ENCODE results near the gene CEP44. TPM values are rescaled to one million over a fixed set of nuclear protein-coding genes. Genes with fewer than 3 reads are reported as not detected.

CEP44 gene, protein sequence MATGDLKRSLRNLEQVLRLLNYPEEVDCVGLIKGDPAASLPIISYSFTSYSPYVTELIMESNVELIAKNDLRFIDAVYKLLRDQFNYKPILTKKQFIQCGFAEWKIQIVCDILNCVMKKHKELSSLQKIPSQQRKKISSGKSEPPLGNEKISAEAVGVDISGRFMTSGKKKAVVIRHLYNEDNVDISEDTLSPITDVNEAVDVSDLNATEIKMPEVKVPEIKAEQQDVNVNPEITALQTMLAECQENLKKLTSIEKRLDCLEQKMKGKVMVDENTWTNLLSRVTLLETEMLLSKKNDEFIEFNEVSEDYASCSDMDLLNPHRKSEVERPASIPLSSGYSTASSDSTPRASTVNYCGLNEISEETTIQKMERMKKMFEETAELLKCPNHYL
- total RNA-seq = 10 to 100 TPM; 25.1 to 26.9 TPM

DNA sequence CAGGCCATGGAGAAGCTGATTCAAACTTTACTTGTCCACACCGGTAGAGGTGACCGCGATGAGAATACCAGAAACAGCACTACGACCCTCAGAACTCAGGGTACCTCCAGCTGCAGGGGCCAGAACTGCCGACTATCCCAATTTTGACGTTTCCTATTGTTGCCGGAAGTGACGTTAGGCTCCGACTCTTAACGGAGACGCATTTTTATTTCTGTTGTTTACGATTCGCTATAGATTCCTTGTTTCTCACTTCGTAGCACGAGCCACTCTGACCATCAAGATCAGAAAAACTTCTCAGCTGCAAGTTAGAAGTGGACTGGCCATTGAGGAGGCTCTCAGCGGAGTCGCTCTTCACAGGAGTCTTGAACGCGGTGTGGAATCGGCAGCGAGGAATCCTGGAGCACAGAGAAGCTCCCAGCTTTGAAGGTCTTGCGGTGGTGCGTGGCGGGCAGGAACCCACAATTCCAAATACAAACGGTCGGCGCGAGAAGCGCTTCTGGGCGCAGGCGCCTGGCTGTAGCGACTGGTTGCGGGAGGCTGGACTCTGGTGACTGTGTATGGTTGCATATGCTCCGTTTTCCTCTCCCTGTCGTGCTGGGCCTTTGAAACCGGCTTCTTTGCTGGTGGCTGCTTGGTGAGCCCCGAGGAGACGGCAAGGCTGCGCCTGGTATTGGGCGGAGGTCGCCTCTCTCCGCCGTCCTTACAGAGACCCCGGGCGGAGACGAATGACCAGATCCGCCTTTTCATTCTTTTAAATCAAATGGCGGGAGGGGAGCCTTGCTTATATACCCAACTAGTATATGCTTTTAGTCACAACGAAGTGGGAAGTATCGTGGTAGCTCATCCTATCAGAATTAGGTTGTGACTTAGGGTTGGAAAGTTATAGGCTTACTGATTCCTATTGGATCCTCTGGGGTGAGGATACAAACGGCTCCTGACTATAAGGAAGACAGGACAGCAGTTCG lies at the start of gene CEP44, which contains the start of gene FBXO8:
Gene CEP44 (plus strand): TSS at position 405 of the 965 bp plus-strand sequence. CDS start 15,211 bp downstream, outside the sequence.
Gene FBXO8 (minus strand): TSS at position 161 of the 965 bp plus-strand sequence. CDS start 20,575 bp downstream, outside the sequence.
- no peaks in the 10 kb centered on the region for H3K27me3 Mint-ChIP-seq
- H3K27ac Mint-ChIP-seq = peak within 1 kb of the TSS; percentile 99
- POLR2A ChIA-PET = interaction anchor here (0.6 to 2.5 kb wide), 17 partner anchors 9 to 951 kb away, joined by 3 to 10 read pairs (median 5); partner anchors contain the start of genes HMGB2 and HPGD
- DNase-seq = peak; percentile 69
- peaks cover 44% of the 10 kb centered on the region for H3K36me3 Mint-ChIP-seq (ENCODE audit: low read depth)
- peaks cover 68% of the 10 kb centered on the region for H3K4me1 Mint-ChIP-seq
- H3K4me3 Mint-ChIP-seq = peak within 1 kb of the TSS; percentile 100
- no peaks in the 10 kb centered on the region for H3K9me3 Mint-ChIP-seq
- CTCF ChIA-PET = interaction anchor here (0.9 to 1.6 kb wide), 3 partner anchors 9 to 914 kb away, joined by 3 to 4 read pairs (median 3); no protein-coding TSS in a partner anchor

DNA sequence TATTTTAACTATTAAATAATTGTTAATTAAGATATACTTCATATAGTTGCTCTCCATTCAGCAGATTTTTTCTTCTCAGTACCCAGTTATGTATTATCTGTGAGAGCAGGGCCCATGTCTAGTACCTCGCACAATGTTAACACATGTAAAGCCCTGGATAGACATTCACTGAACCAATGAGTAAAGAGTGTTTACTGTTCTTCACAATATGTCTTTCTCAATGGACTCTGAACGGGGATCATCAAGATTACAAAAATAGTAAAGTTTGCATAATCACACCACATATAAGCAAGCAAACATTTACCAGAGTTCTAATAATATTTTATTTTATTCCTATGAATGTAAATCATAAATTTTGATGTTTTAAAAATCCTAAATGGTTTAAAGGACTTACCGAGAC lies 47.4 kb upstream of the CEP44 start:
- no peak for DNase-seq
- Mint-ChIP-seq H3K27me3 (no peaks in the 10 kb centered on the region), H3K36me3 (ENCODE audit: low read depth) (peaks cover 7% of the 10 kb centered on the region), H3K9me3 (no peaks in the 10 kb centered on the region), H3K27ac (no peak overlapping the region), H3K4me3 (no peak overlapping the region), H3K4me1 (peaks cover 1% of the 10 kb centered on the region)
- CTCF ChIA-PET = no interaction called here
- POLR2A ChIA-PET = no interaction called here

GRCh38 chr4:174241162-174241561 lies 42.5 kb upstream of the CEP44 start:
- POLR2A ChIA-PET = no interaction called here
- peaks cover 7% of the 10 kb centered on the region for H3K36me3 Mint-ChIP-seq (ENCODE audit: low read depth)
- H3K4me3 Mint-ChIP-seq = no peak overlapping the region
- H3K27ac Mint-ChIP-seq = no peak overlapping the region
- H3K4me1 Mint-ChIP-seq = peaks cover 1% of the 10 kb centered on the region
- DNase-seq = no peak
- CTCF ChIA-PET = no interaction called here
- H3K27me3 Mint-ChIP-seq = no peaks in the 10 kb centered on the region
- H3K9me3 Mint-ChIP-seq = no peaks in the 10 kb centered on the region

DNA sequence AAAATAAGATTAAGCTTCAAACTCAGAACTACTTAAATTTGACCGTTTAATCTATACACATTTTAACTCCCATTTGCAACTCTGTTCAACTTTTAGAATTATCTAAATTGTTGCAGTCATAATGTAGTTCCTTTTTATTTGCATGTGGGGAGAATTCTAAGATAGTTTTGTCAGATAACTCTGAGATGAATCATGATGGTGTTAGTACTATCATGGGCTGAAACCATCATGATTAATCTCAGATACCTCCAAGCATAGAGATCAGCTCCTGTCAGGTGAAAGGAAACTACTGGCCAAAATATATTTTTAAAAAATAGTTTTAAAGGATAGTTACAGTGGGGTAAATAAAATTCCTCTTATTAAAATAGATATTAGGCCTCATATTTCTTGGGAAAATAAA lies 39.3 kb upstream of the CEP44 start:
- no peaks in the 10 kb centered on the region for H3K27me3 Mint-ChIP-seq
- no peak overlapping the region for H3K27ac Mint-ChIP-seq
- H3K4me3 Mint-ChIP-seq = no peak overlapping the region
- peaks cover 4% of the 10 kb centered on the region for H3K36me3 Mint-ChIP-seq (ENCODE audit: low read depth)
- DNase-seq = no peak
- H3K9me3 Mint-ChIP-seq = no peaks in the 10 kb centered on the region
- POLR2A ChIA-PET = no interaction called here
- peaks cover 1% of the 10 kb centered on the region for H3K4me1 Mint-ChIP-seq
- CTCF ChIA-PET = no interaction called here

DNA sequence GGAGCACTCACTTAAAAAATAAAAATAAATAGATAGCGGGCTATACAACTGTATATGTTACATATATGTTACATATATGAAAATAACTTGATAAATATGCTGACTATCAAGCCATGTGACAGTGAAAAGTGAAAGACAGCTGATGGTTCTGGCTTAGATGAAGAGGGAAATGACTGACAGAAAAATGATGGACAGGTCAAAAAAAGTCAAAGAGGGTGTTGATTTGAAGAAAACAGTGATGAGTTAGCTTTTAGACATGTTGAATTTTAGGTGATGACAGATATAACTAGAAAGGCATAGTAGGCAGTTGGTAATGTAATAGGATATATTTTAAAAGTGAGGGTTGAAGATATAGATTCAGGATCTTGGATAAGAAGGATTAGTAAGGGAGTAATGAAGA lies 38.0 kb upstream of the CEP44 start:
- Mint-ChIP-seq H3K27me3 (no peaks in the 10 kb centered on the region), H3K4me1 (peaks cover 1% of the 10 kb centered on the region), H3K27ac (no peak overlapping the region), H3K36me3 (ENCODE audit: low read depth) (peaks cover 3% of the 10 kb centered on the region), H3K9me3 (no peaks in the 10 kb centered on the region), H3K4me3 (no peak overlapping the region)
- ChIA-PET CTCF (no interaction called here), POLR2A (no interaction called here)
- DNase-seq = no peak

- no peak overlapping the region for H3K4me3 Mint-ChIP-seq
- H3K27me3 Mint-ChIP-seq = no peaks in the 10 kb centered on the region
- no peaks in the 10 kb centered on the region for H3K4me1 Mint-ChIP-seq
- no peaks in the 10 kb centered on the region for H3K9me3 Mint-ChIP-seq
- no peaks in the 10 kb centered on the region for H3K36me3 Mint-ChIP-seq (ENCODE audit: low read depth)
- POLR2A ChIA-PET = no interaction called here
- DNase-seq = no peak
- CTCF ChIA-PET = no interaction called here
- H3K27ac Mint-ChIP-seq = no peak overlapping the region
Measured at GRCh38 chr4:174248407-174248806, 35.3 kb upstream of the CEP44 start.

DNA sequence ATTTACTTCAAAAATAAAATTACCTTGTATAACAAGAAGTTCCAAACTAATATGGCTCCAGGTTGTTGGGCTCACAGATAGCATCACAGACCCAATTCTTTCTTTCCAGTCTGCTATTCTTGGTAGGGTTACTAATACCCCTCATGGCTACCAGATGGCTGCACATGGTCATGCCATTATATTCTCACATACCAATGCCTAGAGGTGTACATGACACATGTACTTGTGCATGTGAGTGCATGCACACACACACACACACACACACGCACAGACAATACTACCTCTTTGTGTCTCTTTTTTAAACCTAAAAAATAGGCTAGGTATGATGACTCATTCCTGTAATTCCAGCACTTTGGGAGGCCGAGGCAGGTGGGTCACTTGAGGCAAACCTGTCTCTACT lies 31.3 kb upstream of the CEP44 start:
- Mint-ChIP-seq H3K27me3 (no peaks in the 10 kb centered on the region), H3K4me3 (no peak overlapping the region), H3K36me3 (ENCODE audit: low read depth) (no peaks in the 10 kb centered on the region), H3K27ac (no peak overlapping the region), H3K4me1 (no peaks in the 10 kb centered on the region), H3K9me3 (no peaks in the 10 kb centered on the region)
- CTCF ChIA-PET = no interaction called here
- POLR2A ChIA-PET = interaction anchor here (1.4 kb wide), 1 partner anchor 32 kb away, joined by 5 read pairs; no protein-coding TSS in a partner anchor
- no peak for DNase-seq

DNA sequence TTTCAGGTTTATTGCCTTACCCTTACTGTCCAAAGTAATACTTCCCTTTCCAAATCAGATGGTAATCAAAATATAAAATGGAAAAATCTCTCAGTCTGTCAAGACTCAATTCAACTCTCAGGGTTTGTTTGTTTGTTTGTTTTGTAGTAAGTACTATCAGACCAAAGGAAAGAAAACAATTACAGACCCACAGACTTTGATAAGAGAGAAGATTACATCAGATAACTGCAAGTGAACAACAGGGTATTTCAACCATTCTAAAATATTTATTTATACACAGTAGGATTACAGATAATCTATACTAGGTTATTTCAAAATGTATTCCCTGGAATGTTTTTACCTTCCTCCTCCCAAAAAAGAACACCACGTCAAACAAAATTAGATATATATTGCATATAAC lies 29.1 kb upstream of the CEP44 start:
- no peak overlapping the region for H3K4me3 Mint-ChIP-seq
- H3K9me3 Mint-ChIP-seq = no peaks in the 10 kb centered on the region
- POLR2A ChIA-PET = no interaction called here
- H3K27ac Mint-ChIP-seq = no peak overlapping the region
- no peaks in the 10 kb centered on the region for H3K36me3 Mint-ChIP-seq (ENCODE audit: low read depth)
- no peak for DNase-seq
- CTCF ChIA-PET = no interaction called here
- H3K4me1 Mint-ChIP-seq = no peaks in the 10 kb centered on the region
- H3K27me3 Mint-ChIP-seq = no peaks in the 10 kb centered on the region

GRCh38 chr4:174255374-174255773 lies 28.3 kb upstream of the CEP44 start:
- Mint-ChIP-seq H3K27ac (no peak overlapping the region), H3K36me3 (ENCODE audit: low read depth) (no peaks in the 10 kb centered on the region), H3K9me3 (no peaks in the 10 kb centered on the region), H3K4me1 (no peaks in the 10 kb centered on the region), H3K4me3 (no peak overlapping the region), H3K27me3 (no peaks in the 10 kb centered on the region)
- no peak for DNase-seq
- ChIA-PET CTCF (no interaction called here), POLR2A (no interaction called here)

DNA sequence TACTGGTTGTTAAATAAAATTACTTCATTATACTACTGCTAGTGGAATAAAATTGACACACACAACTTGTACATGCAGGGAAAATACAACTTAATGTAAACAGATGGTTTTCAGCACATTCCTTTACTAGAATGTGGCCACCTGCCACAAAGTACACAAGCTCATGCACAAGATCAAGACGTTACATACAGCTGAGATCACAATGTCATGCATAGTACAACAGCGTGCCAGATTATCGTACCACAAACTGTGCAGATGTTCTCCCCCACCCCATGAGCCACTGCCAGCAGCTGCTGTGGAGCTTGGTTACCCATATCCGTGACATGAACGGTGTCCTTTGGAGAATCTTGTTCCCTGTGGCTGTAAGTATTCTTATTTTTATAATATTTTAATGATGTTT lies 27.9 kb upstream of the CEP44 start:
- POLR2A ChIA-PET = no interaction called here
- no peaks in the 10 kb centered on the region for H3K9me3 Mint-ChIP-seq

GRCh38 chr4:174256277-174256713 lies 27.4 kb upstream of the CEP44 start:
- no peak for DNase-seq
- Mint-ChIP-seq H3K27ac (no peak overlapping the region), H3K36me3 (ENCODE audit: low read depth) (no peaks in the 10 kb centered on the region), H3K9me3 (no peaks in the 10 kb centered on the region), H3K4me1 (no peaks in the 10 kb centered on the region), H3K27me3 (no peaks in the 10 kb centered on the region), H3K4me3 (no peak overlapping the region)
- ChIA-PET POLR2A (no interaction called here), CTCF (no interaction called here)

More for the DNA sequence above, 27.9 kb upstream of the CEP44 start:
- H3K27me3 Mint-ChIP-seq = no peaks in the 10 kb centered on the region
- DNase-seq = no peak
- no peaks in the 10 kb centered on the region for H3K36me3 Mint-ChIP-seq (ENCODE audit: low read depth)
- CTCF ChIA-PET = no interaction called here
- H3K4me1 Mint-ChIP-seq = no peaks in the 10 kb centered on the region
- H3K4me3 Mint-ChIP-seq = no peak overlapping the region
- no peak overlapping the region for H3K27ac Mint-ChIP-seq

DNA sequence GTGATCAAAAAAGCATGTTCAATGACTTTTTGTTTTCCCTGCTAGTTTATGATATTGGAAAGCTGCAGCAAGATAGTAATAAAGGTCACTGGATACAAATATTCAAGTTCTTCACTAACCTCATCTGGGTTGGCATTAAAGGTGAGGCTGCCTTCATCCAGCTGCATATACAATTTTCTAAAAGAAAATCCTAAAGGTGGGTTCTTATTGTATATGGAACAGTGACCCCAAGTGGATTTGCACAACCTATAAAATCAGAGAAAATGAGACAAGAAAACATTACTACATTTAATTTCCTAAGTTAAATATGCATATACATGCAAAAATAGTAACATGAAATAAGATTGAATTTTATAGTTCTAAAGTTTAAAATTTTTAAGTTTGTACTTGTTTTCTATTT lies 24.1 kb upstream of the CEP44 start:
- CTCF ChIA-PET = no interaction called here
- Mint-ChIP-seq H3K9me3 (no peaks in the 10 kb centered on the region), H3K27ac (no peak overlapping the region), H3K4me3 (no peak overlapping the region), H3K27me3 (no peaks in the 10 kb centered on the region), H3K36me3 (ENCODE audit: low read depth) (no peaks in the 10 kb centered on the region), H3K4me1 (peaks cover 2% of the 10 kb centered on the region)
- no peak for DNase-seq
- POLR2A ChIA-PET = no interaction called here

DNA sequence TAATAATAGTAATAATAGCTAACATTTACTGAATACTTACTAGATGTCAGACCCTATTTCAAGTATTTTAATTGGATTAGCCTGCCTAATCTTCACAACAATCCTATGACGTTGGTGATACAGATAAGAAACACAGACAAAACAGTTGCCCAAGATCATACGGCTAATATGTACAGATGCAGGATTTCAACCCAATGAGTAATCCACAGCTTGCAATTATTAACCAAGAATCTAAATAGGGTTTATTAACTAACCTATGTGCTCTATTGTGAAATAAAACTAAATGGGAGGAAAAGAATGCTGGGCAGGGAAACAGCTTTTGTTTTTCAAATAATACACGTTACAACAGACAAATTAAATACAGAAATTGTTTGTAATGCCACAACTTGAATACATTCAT lies 23.6 kb upstream of the CEP44 start:
- Mint-ChIP-seq H3K9me3 (no peaks in the 10 kb centered on the region), H3K4me1 (peaks cover 2% of the 10 kb centered on the region), H3K27ac (no peak overlapping the region), H3K4me3 (no peak overlapping the region), H3K36me3 (ENCODE audit: low read depth) (no peaks in the 10 kb centered on the region), H3K27me3 (no peaks in the 10 kb centered on the region)
- DNase-seq = no peak
- CTCF ChIA-PET = no interaction called here
- POLR2A ChIA-PET = interaction anchor here (0.6 kb wide), 1 partner anchor 24 kb away, joined by 3 read pairs; the partner anchor contains the start of genes CEP44 and FBXO8
